ENCODE data around the gene CRB1. TPM values are rescaled to one million over a fixed set of nuclear protein-coding genes. Genes with fewer than 3 reads are reported as not detected.

Gene CRB1
- total and polyA plus RNA-seq, 9 of the 15 experiments (the other 6 are each of a cell fraction or from before 2014, with no cell fraction given), result 0.04 to 0.10 TPM; not detected in 7

GRCh38 chr1:197333041-197333440 lies 65.0 kb downstream of the CRB1 start (continued):
- TF ChIP-seq ZNF57 (CRISPR knock-in tag; IDR thresholded peaks at IDR 0.05), result no peak
- no peak for TF ChIP-seq CREB3L1 (IDR thresholded peaks at IDR 0.05; ENCODE audit: borderline replicate concordance, low read depth)
- TF ChIP-seq ZNF696 (CRISPR knock-in tag; conservative IDR thresholded peaks at IDR 0.05), result no peak
- TF ChIP-seq ZSCAN29 (IDR thresholded peaks at IDR 0.05), result no peak
- TF ChIP-seq DLX4 (CRISPR knock-in tag; IDR thresholded peaks at IDR 0.05), result no peak
- no peak for TF ChIP-seq TEAD4 (IDR thresholded peaks at IDR 0.05; ENCODE audit: low read length)
- TF ChIP-seq TEAD4 (CRISPR knock-in tag; IDR thresholded peaks at IDR 0.05; ENCODE audit: borderline replicate concordance), result no peak
- TF ChIP-seq DNMT1 (IDR thresholded peaks at IDR 0.05), result no peak
- no peak for TF ChIP-seq MLLT1 (IDR thresholded peaks at IDR 0.05)
